OCI-LY3 (cell line): ENCODE data around the gene RNF169.

Experiments
- CTCF ChIP-seq: fragments of 200-600, 300-600 bp; sonication (generic); IDR thresholded peaks from 2 replicates; pipeline ENCODE4 v1.5.1; 2014; ENCODE audit warnings: antibody characterized with exemption, low read length, low read depth
- EZH2phosphoT487 ChIP-seq: fragments of 200-600 bp; shearing (Covaris generic); IDR thresholded peaks from 2 replicates; pipeline ENCODE4 v1.6.1; 2018; ENCODE audit warnings: antibody characterized with exemption, mixed run types, low read depth

- TF ChIP-seq CTCF (no peak), EZH2phosphoT487 (no peak)
Observed at GRCh38 chr11:74791333-74792100, 42.9 kb downstream of the RNF169 start.
